ENCODE results near the gene SMAD7.

- no peak for TF ChIP-seq CTCF (conservative IDR thresholded peaks at IDR 0.05; ENCODE audit: low read depth in 2 of 2)
- TF ChIP-seq REST (IDR thresholded peaks at IDR 0.05; ENCODE audit: unreplicated experiment) = no peak
- no peak for TF ChIP-seq JUNB (IDR thresholded peaks at IDR 0.05; ENCODE audit: unreplicated experiment)
- no peak for TF ChIP-seq CREB1 (CRISPR knock-in tag; IDR thresholded peaks at IDR 0.05; ENCODE audit: low read depth)
Observed at GRCh38 chr18:48891721-48892120, 59.0 kb downstream of the SMAD7 start.
